K562 treated with DMSO at 1 percent for 12 hours (cell line): ENCODE measurements around the gene GAPVD1. TPM values are rescaled to one million over a fixed set of nuclear protein-coding genes. Genes with fewer than 3 reads are reported as not detected.

ENCODE experiments used
- total RNA-seq: library from RNA; unstranded; fragments of 300-600 nt; gene quantifications from 2 replicates; pipeline ENCODE4 v1.2.3, GENCODE V29; 2022; ENCODE audit not compliant: insufficient read depth

Gene GAPVD1
- total RNA-seq, result 10.9 and 46.7 TPM in 2 replicates

DNA sequence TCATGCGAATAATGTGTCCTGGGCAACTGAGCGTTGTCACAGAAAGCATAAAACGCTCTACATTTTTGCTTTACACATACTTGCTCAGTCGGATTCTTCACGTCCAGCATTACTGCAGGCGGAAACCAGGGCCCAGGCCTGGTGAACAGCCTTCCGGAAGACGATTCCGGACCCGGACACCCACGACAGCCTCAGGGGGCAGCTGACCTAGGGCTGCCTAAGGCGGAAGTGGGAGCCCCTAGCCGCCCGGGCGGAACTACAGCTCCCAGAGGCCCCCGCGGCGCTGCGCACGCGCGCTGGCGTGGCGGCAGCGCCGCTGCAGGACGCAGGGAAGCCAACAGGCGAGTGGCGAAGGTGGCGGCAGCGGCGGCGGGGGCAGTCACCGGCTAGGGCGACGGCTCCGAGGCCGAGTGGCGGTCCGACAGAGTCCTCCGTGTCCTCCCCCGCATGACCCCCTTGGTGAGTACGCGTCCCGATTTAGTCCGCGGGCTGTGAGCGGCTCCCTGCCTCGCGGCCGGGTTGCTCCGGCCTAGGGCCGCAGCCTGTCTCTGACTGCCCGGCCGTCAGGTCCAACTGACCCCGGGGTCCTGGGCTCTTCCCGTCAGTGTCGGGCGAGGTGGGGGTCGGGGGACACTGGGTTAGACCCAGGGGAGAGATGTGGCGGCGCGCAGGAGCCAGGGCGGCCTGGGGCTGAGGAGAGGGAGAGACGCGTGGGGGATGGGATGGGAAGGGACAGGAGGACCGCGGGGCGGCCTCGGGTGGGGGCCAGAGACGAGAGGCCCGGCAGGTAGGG, at the start of gene GAPVD1:
GAPVD1 (plus strand) TSS at position 326 of the 793 bp plus-strand sequence. CDS start 37,096 bp downstream, outside the sequence.

DNA sequence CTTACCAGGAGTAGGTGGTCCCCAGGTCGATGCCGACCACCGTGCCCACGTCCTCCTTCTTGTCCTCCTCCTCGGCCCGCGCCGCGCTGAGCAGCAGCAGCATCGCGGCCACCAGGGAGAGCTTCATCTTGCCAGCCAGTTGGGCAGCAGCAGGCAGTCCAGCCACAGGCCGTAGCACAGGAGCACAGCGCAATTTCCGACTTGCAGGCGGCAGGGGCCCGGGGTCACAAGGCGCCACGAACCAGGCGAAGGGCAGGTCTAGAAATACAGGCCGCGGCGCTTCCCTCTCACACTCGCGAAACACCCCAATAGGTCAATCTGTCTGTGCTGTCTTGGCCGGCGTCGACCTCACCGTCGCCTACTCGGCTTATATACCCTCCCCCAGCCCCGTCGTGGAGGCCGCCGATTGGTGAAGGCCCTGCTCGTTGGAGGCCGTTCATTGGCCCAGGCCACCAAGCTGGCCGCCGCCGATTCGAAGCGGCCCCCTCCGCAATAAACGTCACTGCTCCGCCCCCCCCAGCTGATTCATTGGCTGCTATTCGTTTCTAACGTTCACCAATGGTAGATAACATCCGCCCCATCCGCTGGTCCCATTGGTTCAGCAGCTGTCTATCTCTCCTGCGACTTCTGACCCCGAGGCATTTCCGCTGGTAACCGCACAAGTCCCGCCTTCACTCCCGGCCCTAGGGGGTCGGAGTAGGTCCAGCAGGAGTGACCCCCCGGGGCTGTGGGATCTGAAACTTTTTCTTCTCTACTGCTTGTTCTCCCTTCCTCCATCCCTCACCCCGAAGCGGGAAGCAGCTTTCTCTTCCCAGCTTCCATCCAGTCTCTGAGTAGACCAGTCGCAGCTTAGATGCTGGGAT, 20.4 kb upstream of the GAPVD1 start, which contains the start of gene HSPA5:
HSPA5 (minus strand) TSS at position 344 of the 863 bp plus-strand sequence; CDS start at position 127, 217 bp downstream.

Other genes with a start within 250 kb of the GAPVD1 start
- gene SCAI, start 118.3 kb upstream of the GAPVD1 start, total RNA-seq, result 0.74 and 5.5 TPM in 2 replicates
- gene PPP6C, start 72.0 kb upstream of the GAPVD1 start, total RNA-seq, result 15.6 and 30.0 TPM in 2 replicates
- gene RABEPK, start 61.3 kb upstream of the GAPVD1 start, total RNA-seq, result 17.4 and 20.1 TPM in 2 replicates
- gene HSPA5, start 20.5 kb upstream of the GAPVD1 start, total RNA-seq, result 199 and 353 TPM in 2 replicates